Measurements from ENCODE around the gene CCDC40. TPM values are rescaled to one million over a fixed set of nuclear protein-coding genes. Genes with fewer than 3 reads are reported as not detected.

CCDC40 gene
- total RNA-seq, 6 experiments from 2014 or later = 1.7 to 3.1 (median 2.1) TPM

DNA sequence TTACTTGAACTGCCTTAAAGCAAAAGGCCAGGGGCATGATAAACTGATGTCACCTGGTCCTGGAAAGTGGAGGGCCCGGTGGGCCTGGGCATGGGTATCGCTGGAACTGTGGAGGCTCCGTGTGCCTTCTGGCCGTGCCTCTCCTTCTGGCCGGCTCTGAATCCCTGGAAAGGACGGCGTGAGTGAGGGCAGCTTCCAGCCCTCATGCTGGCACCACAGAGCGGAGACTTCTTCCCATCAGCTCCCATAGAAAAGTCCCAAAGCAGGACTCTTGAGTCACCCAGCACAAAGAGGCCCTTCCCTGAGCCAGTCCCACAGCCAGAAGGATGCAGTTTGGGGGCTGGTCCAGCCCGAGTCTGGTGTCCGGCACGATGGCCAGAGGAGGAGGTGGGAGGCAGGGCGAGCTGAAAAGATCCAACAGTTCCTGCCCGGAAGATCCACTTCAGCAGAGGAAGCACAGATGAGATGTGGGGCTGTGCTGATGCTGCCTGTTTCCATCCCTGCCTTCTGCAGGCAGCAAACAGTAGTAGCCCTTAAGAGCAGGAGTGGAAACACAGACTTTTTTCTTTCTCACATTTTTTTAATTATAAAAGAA, 72.7 kb downstream of the CCDC40 start:
- 87% methylated on average over 3 of the region's 13 CpGs for WGBS (ENCODE audit: insufficient coverage, low coverage, low lambda C conversion rate, missing lambda C conversion rate)
- H3K9me3 ChIP-seq = no peaks in the 10 kb centered on the region
- H3K4me3 ChIP-seq = no peak overlapping the region
- DNase-seq (no peak), ATAC-seq (no peak)
- intact Hi-C loops (cut with DNase I) = no loop called here
- H3K36me3 ChIP-seq = no peaks in the 10 kb centered on the region
- H3K27ac ChIP-seq = no peak overlapping the region
- TF ChIP-seq, protein P1, sequence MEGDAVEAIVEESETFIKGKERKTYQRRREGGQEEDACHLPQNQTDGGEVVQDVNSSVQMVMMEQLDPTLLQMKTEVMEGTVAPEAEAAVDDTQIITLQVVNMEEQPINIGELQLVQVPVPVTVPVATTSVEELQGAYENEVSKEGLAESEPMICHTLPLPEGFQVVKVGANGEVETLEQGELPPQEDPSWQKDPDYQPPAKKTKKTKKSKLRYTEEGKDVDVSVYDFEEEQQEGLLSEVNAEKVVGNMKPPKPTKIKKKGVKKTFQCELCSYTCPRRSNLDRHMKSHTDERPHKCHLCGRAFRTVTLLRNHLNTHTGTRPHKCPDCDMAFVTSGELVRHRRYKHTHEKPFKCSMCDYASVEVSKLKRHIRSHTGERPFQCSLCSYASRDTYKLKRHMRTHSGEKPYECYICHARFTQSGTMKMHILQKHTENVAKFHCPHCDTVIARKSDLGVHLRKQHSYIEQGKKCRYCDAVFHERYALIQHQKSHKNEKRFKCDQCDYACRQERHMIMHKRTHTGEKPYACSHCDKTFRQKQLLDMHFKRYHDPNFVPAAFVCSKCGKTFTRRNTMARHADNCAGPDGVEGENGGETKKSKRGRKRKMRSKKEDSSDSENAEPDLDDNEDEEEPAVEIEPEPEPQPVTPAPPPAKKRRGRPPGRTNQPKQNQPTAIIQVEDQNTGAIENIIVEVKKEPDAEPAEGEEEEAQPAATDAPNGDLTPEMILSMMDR (IDR thresholded peaks at IDR 0.05) = no peak
- no peak for TF ChIP-seq POLR2A (IDR thresholded peaks at IDR 0.05)
- no peaks in the 10 kb centered on the region for H3K4me1 ChIP-seq
- no peaks in the 10 kb centered on the region for H3K27me3 ChIP-seq

DNA sequence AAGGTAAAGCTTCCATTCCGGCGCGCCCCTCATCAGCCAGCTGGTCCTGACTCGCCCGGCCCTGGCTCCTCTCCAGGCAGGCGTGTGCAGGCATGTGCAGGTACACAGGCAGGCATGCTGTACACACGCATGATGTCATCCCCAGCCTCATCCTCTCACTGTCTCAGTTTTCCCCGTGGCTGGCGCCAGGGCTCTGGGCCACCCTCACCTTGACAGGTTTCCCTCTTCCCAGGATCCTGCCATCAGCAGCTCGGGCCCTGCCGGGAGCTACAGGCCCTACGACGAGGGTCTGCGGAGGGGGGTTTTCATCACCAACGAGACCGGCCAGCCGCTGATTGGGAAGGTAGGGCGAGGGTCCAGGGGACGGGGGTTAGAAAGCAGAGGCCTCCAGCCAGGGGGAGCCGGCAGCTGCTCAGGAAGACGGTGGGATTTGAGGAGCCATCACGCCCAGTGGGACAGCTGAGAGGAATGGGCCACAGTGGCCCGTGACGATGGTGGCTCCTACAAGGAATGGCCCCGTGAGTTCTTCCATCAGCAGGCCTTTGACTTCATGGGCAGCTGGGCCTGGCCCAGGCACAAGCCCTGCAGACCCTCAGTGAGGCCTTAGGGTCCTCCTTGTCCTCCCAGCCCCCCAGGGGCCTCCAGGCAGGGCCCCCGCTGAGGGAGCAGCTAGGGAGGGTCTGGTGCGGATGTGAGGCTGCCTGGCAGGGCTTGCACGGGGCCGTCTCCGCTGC, 73.4 kb downstream of the CCDC40 start:
- H3K4me1 ChIP-seq = no peaks in the 10 kb centered on the region
- peak in 1 of 3 donors; percentile 43 for DNase-seq
- H3K27me3 ChIP-seq = no peaks in the 10 kb centered on the region
- no peak overlapping the region for H3K4me3 ChIP-seq
- TF ChIP-seq POLR2A (IDR thresholded peaks at IDR 0.05) = no peak
- TF ChIP-seq, protein P1 (IDR thresholded peaks at IDR 0.05) = no peak
- H3K27ac ChIP-seq = no peak overlapping the region
- WGBS (ENCODE audit: insufficient coverage, low coverage, low lambda C conversion rate, missing lambda C conversion rate) = 100% methylated on average over 6 of the region's 30 CpGs
- no peak for ATAC-seq
- no peaks in the 10 kb centered on the region for H3K36me3 ChIP-seq
- no peaks in the 10 kb centered on the region for H3K9me3 ChIP-seq
- intact Hi-C loops (cut with DNase I) = no loop called here

DNA sequence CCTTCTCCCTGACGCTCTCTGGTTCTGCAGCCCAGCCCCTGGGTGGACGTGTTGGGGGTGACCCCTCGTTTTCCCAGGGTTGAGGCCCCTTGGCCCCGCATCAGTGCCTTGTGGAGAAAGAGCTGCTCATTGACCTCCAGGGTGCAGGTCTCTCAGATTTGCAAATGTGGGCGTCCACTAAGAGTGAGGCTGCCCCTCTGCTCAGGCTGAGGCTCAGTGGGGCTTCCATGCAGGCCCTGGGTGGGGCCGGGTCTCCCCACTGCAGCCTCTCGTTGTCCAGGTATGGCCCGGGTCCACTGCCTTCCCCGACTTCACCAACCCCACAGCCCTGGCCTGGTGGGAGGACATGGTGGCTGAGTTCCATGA, 74.0 kb downstream of the CCDC40 start:
- ATAC-seq (no peak), DNase-seq (no peak)
- Histone ChIP-seq H3K27ac (no peak overlapping the region), H3K27me3 (no peaks in the 10 kb centered on the region), H3K4me3 (no peak overlapping the region), H3K4me1 (no peaks in the 10 kb centered on the region), H3K9me3 (no peaks in the 10 kb centered on the region), H3K36me3 (no peaks in the 10 kb centered on the region)
- intact Hi-C loops (cut with DNase I) = no loop called here
- 70% methylated on average over 2 of the region's 9 CpGs for WGBS (ENCODE audit: insufficient coverage, low coverage, low lambda C conversion rate, missing lambda C conversion rate)
- TF ChIP-seq, protein P1 (IDR thresholded peaks at IDR 0.05) = no peak
- TF ChIP-seq POLR2A (IDR thresholded peaks at IDR 0.05) = no peak

DNA sequence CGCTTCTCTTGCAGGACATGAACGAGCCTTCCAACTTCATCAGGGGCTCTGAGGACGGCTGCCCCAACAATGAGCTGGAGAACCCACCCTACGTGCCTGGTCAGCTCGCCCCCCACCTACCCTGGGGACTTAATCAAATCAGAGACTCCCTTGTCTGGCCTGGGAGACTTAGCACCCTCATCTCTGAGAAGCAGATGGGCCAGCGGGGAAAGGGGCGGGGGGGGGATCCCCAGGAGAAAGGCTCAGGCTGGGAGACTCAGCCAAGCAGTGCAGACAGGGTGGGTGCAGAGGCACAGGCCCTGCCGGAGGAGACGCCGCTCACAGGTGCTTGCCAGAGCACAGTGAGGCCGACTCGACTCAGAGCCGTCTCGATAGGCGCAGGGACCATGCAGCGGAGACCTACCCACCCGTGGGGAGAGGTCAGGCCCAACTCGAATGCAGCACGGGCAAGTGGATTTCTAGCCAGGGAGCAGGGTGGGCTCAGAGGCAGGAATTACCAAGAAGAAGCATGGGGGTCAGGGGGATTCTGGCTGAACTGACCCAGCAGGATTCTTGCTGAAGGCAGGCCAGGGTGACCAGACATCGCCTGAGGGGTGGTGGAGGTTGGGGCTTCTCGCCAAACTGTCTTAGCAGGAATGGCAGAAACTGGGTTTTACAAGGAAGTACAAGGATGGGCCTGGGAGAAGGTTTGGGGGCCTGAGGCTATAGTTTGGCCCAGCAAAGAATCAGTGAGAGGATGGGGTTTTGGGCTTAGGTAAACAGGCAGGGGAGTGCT, 74.7 kb downstream of the CCDC40 start:
- TF ChIP-seq, protein P1 (IDR thresholded peaks at IDR 0.05) = no peak
- no peak for TF ChIP-seq POLR2A (IDR thresholded peaks at IDR 0.05)
- Histone ChIP-seq H3K27me3 (no peaks in the 10 kb centered on the region), H3K4me1 (no peaks in the 10 kb centered on the region), H3K36me3 (no peaks in the 10 kb centered on the region), H3K9me3 (no peaks in the 10 kb centered on the region), H3K27ac (no peak overlapping the region), H3K4me3 (no peak overlapping the region)
- ATAC-seq = no peak
- intact Hi-C loops (cut with DNase I) = no loop called here
- no peak for DNase-seq
- 64% methylated on average over 2 of the region's 21 CpGs for WGBS (ENCODE audit: insufficient coverage, low coverage, low lambda C conversion rate, missing lambda C conversion rate)
